ENCODE measurements around the gene AMDHD1.
A peak's percentile ranks its signal among the peaks of the same experiment; 100 is the strongest.

Gene AMDHD1

GRCh38 chr12:95984682-95985081 is 41.6 kb downstream of the AMDHD1 start:
- H3K4me1 ChIP-seq (ENCODE audit: insufficient read depth, low read length) = peaks cover 15% of the 10 kb centered on the region; the same call in 1 of the 2 replicates
- no peaks in the 10 kb centered on the region for H3K36me3 ChIP-seq (ENCODE audit: insufficient read depth, low read depth, low read length)
- no peaks in the 10 kb centered on the region for H3K9me3 ChIP-seq (ENCODE audit: insufficient read depth, low read depth, low read length)
- H3K27ac ChIP-seq (ENCODE audit: low read length) = no peak overlapping the region
- no peak overlapping the region for H3K9ac ChIP-seq (ENCODE audit: low read depth, low read length)
- no peaks in the 10 kb centered on the region for H3K27me3 ChIP-seq (ENCODE audit: insufficient read depth, low read length)
- H3K4me3 ChIP-seq (ENCODE audit: low read length) = no peak overlapping the region

DNA sequence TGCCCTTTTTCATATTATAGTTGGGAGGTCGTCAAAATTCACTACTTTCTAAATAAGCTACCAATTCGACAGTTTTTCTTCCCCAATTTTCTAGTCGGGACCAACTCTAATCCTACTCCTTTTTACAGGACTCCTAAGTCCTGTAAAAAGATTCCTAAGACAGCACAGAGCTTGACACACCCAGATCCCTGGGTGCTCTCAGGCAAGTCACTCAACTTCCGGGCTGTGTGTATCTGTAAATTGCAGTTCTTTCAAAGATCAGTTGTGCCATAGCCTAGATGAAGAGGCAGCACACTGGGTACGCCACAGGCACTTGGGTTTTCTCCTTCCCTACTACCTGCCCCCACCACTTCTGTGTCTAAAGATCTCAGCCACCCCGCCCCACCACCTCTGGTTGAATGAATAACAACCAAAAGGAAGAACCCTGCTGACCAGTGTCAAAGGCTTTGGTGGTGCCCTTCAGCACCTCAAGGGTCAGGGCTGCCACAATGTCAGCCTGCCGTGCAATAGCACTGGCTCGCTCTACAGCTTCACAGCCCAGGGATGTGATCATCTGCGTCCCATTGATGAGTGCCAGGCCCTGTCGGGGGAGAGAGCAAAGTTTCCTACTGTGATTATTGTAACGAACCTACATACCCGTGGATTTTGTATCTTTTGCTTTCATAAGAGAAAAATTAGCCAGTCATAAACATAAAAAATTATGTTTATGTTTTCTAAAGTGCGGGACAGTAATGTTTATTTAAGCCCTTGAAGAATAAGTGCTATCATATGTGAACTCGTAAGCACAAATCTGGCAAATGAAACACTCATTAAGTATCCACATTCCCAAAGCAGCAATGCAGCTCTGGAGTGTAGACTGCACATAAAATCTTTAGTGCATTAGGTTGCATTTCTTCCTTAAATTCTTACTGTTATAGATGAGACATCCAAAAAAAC is 43.8 kb downstream of the AMDHD1 start:
- Histone ChIP-seq H3K9ac (ENCODE audit: low read depth, low read length) (no peak overlapping the region), H3K4me1 (ENCODE audit: insufficient read depth, low read length) (peaks cover 15% of the 10 kb centered on the region; the same call in 1 of the 2 replicates), H3K27ac (ENCODE audit: low read length) (no peak overlapping the region), H3K4me3 (ENCODE audit: low read length) (peak overlapping the region; percentile 38; the same call in 1 of the 2 replicates), H3K9me3 (ENCODE audit: insufficient read depth, low read depth, low read length) (no peaks in the 10 kb centered on the region), H3K36me3 (ENCODE audit: insufficient read depth, low read depth, low read length) (no peaks in the 10 kb centered on the region), H3K27me3 (ENCODE audit: insufficient read depth, low read length) (no peaks in the 10 kb centered on the region)

DNA sequence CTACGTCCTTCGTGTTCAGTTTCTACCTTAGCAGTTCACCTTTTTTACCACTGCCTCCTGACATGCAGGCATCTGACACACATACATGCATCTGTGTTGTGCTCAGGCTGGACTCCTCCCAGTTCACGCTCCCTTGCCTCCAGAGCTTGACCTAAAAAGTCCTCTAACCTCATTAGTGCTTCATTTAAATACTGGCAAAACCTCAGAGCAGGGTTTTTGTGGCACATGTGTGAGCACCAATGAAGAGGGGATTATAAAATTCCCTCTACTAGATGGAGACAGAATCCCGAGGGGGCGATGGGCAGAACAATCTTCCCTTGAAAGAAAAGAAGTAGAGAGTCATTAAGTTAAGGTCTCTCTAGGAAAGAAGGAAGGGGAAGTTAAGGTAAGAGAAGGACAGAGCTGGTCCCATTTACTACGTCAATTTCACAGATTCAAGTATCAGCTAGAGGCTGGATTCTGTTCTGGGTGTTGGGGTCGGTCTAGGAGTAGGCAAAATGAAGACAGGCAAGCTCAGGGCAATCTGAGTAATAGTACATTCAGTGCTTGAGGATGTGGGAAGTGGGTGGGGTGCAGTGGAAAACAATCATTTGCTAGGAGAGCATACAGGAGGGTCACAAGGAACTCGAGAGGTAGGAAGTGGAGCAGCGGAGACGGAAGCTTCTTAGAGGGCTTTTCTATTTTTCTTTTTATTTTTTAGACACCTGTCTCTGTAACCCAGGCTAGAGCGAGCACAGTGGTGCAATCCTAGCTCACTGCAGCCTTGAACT is 45.6 kb downstream of the AMDHD1 start:
- H3K36me3 ChIP-seq (ENCODE audit: insufficient read depth, low read depth, low read length) = no peaks in the 10 kb centered on the region
- no peak overlapping the region for H3K27ac ChIP-seq (ENCODE audit: low read length)
- no peak overlapping the region for H3K9ac ChIP-seq (ENCODE audit: low read depth, low read length)
- peaks cover 15% of the 10 kb centered on the region; the same call in 1 of the 2 replicates for H3K4me1 ChIP-seq (ENCODE audit: insufficient read depth, low read length)
- no peak overlapping the region for H3K4me3 ChIP-seq (ENCODE audit: low read length)
- no peaks in the 10 kb centered on the region for H3K9me3 ChIP-seq (ENCODE audit: insufficient read depth, low read depth, low read length)
- H3K27me3 ChIP-seq (ENCODE audit: insufficient read depth, low read length) = no peaks in the 10 kb centered on the region

GRCh38 chr12:95989504-95990123 is 46.5 kb downstream of the AMDHD1 start:
- no peak overlapping the region for H3K9ac ChIP-seq (ENCODE audit: low read depth, low read length)
- no peak overlapping the region for H3K27ac ChIP-seq (ENCODE audit: low read length)
- no peaks in the 10 kb centered on the region for H3K27me3 ChIP-seq (ENCODE audit: insufficient read depth, low read length)
- H3K36me3 ChIP-seq (ENCODE audit: insufficient read depth, low read depth, low read length) = no peaks in the 10 kb centered on the region
- no peak overlapping the region for H3K4me3 ChIP-seq (ENCODE audit: low read length)
- no peaks in the 10 kb centered on the region for H3K9me3 ChIP-seq (ENCODE audit: insufficient read depth, low read depth, low read length)
- peaks cover 15% of the 10 kb centered on the region; the same call in 1 of the 2 replicates for H3K4me1 ChIP-seq (ENCODE audit: insufficient read depth, low read length)

- Histone ChIP-seq H3K4me3 (ENCODE audit: low read length) (no peak overlapping the region), H3K9ac (ENCODE audit: low read depth, low read length) (no peak overlapping the region), H3K27ac (ENCODE audit: low read length) (no peak overlapping the region), H3K4me1 (ENCODE audit: insufficient read depth, low read length) (peaks cover 15% of the 10 kb centered on the region; the same call in 1 of the 2 replicates), H3K36me3 (ENCODE audit: insufficient read depth, low read depth, low read length) (no peaks in the 10 kb centered on the region), H3K27me3 (ENCODE audit: insufficient read depth, low read length) (no peaks in the 10 kb centered on the region), H3K9me3 (ENCODE audit: insufficient read depth, low read depth, low read length) (no peaks in the 10 kb centered on the region)
Observed at GRCh38 chr12:95990136-95990535, 47.0 kb downstream of the AMDHD1 start.

DNA sequence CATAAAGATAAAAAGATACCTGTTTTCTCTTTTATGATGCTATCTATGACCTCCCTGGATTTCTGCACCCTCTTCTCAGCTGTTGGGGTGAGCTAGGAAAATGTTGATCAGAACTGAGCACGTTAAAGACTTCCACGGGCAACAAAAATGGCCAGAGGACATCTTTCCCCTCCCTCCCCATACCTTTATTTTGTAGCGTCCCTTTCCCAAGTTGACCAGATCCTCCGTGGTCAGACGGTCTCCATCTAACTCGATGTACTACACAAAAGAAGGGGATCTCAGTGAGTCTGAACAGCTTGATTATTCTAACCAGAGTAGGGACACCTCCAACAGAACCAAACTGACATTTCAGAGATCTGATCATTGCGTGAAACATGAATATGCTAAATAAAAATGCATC is 50.8 kb downstream of the AMDHD1 start:
- Histone ChIP-seq H3K27ac (ENCODE audit: low read length) (no peak overlapping the region), H3K27me3 (ENCODE audit: insufficient read depth, low read length) (no peaks in the 10 kb centered on the region), H3K9ac (ENCODE audit: low read depth, low read length) (no peak overlapping the region), H3K36me3 (ENCODE audit: insufficient read depth, low read depth, low read length) (no peaks in the 10 kb centered on the region), H3K4me1 (ENCODE audit: insufficient read depth, low read length) (0 out of 2 replicates have a peak, but pooled peaks cover 3% of the 10 kb centered on the region), H3K9me3 (ENCODE audit: insufficient read depth, low read depth, low read length) (no peaks in the 10 kb centered on the region), H3K4me3 (ENCODE audit: low read length) (no peak overlapping the region)

DNA sequence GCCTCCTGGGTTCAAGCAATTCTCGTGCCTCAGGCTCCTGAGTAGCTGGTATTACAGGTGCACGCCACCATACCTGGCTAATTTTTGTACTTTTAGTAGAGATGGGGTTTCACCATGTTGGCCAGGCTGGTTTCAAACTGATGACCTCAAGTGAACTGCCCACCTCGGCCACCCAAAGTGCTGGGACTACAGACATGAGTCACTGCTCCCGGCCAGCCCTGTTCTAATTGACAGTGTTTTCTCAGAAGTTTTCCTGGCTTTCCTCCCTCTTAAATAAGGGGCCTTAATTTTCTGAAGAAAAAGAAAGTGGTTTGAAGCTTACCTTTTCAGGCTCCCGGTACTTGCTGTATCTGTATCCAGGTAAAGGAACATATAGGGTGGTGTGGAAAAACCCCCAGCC is 51.3 kb downstream of the AMDHD1 start:
- Histone ChIP-seq H3K27ac (ENCODE audit: low read length) (no peak overlapping the region), H3K4me1 (ENCODE audit: insufficient read depth, low read length) (0 out of 2 replicates have a peak, but pooled peaks cover 3% of the 10 kb centered on the region)

GRCh38 chr12:95995238-95996031 is 52.3 kb downstream of the AMDHD1 start:
- H3K9ac ChIP-seq (ENCODE audit: low read depth, low read length) = no peak overlapping the region
- no peaks in the 10 kb centered on the region for H3K9me3 ChIP-seq (ENCODE audit: insufficient read depth, low read depth, low read length)
- H3K36me3 ChIP-seq (ENCODE audit: insufficient read depth, low read depth, low read length) = no peaks in the 10 kb centered on the region; the same call in 1 of the 2 replicates
- H3K4me1 ChIP-seq (ENCODE audit: insufficient read depth, low read length) = 0 out of 2 replicates have a peak, but pooled peaks cover 3% of the 10 kb centered on the region
- H3K4me3 ChIP-seq (ENCODE audit: low read length) = no peak overlapping the region
- no peak overlapping the region for H3K27ac ChIP-seq (ENCODE audit: low read length)
- H3K27me3 ChIP-seq (ENCODE audit: insufficient read depth, low read length) = no peaks in the 10 kb centered on the region

More for the DNA sequence above, 51.3 kb downstream of the AMDHD1 start:
- Histone ChIP-seq H3K9me3 (ENCODE audit: insufficient read depth, low read depth, low read length) (no peaks in the 10 kb centered on the region), H3K9ac (ENCODE audit: low read depth, low read length) (no peak overlapping the region), H3K36me3 (ENCODE audit: insufficient read depth, low read depth, low read length) (no peaks in the 10 kb centered on the region), H3K27me3 (ENCODE audit: insufficient read depth, low read length) (no peaks in the 10 kb centered on the region), H3K4me3 (ENCODE audit: low read length) (no peak overlapping the region)

GRCh38 chr12:95996034-95996658 is 53.0 kb downstream of the AMDHD1 start, which contains the start of gene HAL:
TSS of gene HAL (minus strand) at chr12:95996344. CDS start at chr12:95995910, 434 bp downstream.
- Histone ChIP-seq H3K9ac (ENCODE audit: low read depth, low read length) (no peak within 1 kb of the TSS), H3K9me3 (ENCODE audit: insufficient read depth, low read depth, low read length) (no peaks in the 10 kb centered on the region), H3K36me3 (ENCODE audit: insufficient read depth, low read depth, low read length) (peaks cover 5% of the 10 kb centered on the region; the same call in 1 of the 2 replicates), H3K4me1 (ENCODE audit: insufficient read depth, low read length) (0 out of 2 replicates have a peak, but pooled peaks cover 3% of the 10 kb centered on the region), H3K27ac (ENCODE audit: low read length) (no peak within 1 kb of the TSS), H3K27me3 (ENCODE audit: insufficient read depth, low read length) (no peaks in the 10 kb centered on the region), H3K4me3 (ENCODE audit: low read length) (no peak within 1 kb of the TSS)

GRCh38 chr12:95997276-95997675 is 54.1 kb downstream of the AMDHD1 start:
- Histone ChIP-seq H3K36me3 (ENCODE audit: insufficient read depth, low read depth, low read length) (peaks cover 10% of the 10 kb centered on the region; the same call in 1 of the 2 replicates), H3K27me3 (ENCODE audit: insufficient read depth, low read length) (no peaks in the 10 kb centered on the region), H3K9me3 (ENCODE audit: insufficient read depth, low read depth, low read length) (no peaks in the 10 kb centered on the region), H3K9ac (ENCODE audit: low read depth, low read length) (no peak overlapping the region), H3K27ac (ENCODE audit: low read length) (no peak overlapping the region), H3K4me3 (ENCODE audit: low read length) (no peak overlapping the region), H3K4me1 (ENCODE audit: insufficient read depth, low read length) (0 out of 2 replicates have a peak, but pooled peaks cover 3% of the 10 kb centered on the region)

Measured in iPS-20b (cell line).